Urothelium cell line (cell line): ENCODE data around the gene CALHM1.
"Not testable (repeated sequence)": the region's sequence is repeated elsewhere in the genome, so short reads cannot be mapped to it uniquely, and the experiment has no call there.

Experiments
- DNase-seq: peaks from one replicate; pipeline ENCODE4 v3.0.0; 2011; ENCODE audit warnings: low spot score, mixed read lengths
- FAIRE-seq: peaks from 2 replicates; lab custom pipeline; 2011; peaks lifted over from hg19 to GRCh38; lab: Jason Lieb, UNC

CALHM1 gene

GRCh38 chr10:103439776-103440175 lies 18.9 kb downstream of the CALHM1 start:
- FAIRE-seq (no peak), DNase-seq (no peak)

- no peak for DNase-seq
- FAIRE-seq = no peak
Observed at GRCh38 chr10:103433858-103434257, 24.8 kb downstream of the CALHM1 start.

- no peak for DNase-seq
- FAIRE-seq = no peak
Observed at GRCh38 chr10:103431902-103432301, 26.8 kb downstream of the CALHM1 start.

GRCh38 chr10:103429647-103430046 lies 29.1 kb downstream of the CALHM1 start:
- FAIRE-seq = no peak
- no peak for DNase-seq

- FAIRE-seq (no peak), DNase-seq (no peak)
Observed at GRCh38 chr10:103428989-103429643, 29.6 kb downstream of the CALHM1 start.

GRCh38 chr10:103427866-103428265 lies 30.8 kb downstream of the CALHM1 start:
- no peak for DNase-seq
- no peak for FAIRE-seq

- DNase-seq (no peak), FAIRE-seq (no peak)
Observed at GRCh38 chr10:103423748-103424147, 35.0 kb downstream of the CALHM1 start.

GRCh38 chr10:103419101-103419500 lies 39.6 kb downstream of the CALHM1 start:
- FAIRE-seq (no peak), DNase-seq (no peak)

GRCh38 chr10:103417601-103418000 lies 41.1 kb downstream of the CALHM1 start:
- DNase-seq (no peak), FAIRE-seq (no peak)

- FAIRE-seq, DNase-seq: not testable (repeated sequence)
Observed at GRCh38 chr10:103417148-103417469, 41.6 kb downstream of the CALHM1 start.

- DNase-seq (peak; percentile 33), FAIRE-seq (no peak)
Observed at GRCh38 chr10:103416436-103417147, 42.1 kb downstream of the CALHM1 start.

GRCh38 chr10:103415581-103415980 lies 43.1 kb downstream of the CALHM1 start:
- FAIRE-seq (no peak), DNase-seq (no peak)

- DNase-seq (no peak), FAIRE-seq (no peak)
Observed at GRCh38 chr10:103413564-103413963, 45.1 kb downstream of the CALHM1 start.
